ENCODE results near the gene CPTP.

Gene CPTP

DNA sequence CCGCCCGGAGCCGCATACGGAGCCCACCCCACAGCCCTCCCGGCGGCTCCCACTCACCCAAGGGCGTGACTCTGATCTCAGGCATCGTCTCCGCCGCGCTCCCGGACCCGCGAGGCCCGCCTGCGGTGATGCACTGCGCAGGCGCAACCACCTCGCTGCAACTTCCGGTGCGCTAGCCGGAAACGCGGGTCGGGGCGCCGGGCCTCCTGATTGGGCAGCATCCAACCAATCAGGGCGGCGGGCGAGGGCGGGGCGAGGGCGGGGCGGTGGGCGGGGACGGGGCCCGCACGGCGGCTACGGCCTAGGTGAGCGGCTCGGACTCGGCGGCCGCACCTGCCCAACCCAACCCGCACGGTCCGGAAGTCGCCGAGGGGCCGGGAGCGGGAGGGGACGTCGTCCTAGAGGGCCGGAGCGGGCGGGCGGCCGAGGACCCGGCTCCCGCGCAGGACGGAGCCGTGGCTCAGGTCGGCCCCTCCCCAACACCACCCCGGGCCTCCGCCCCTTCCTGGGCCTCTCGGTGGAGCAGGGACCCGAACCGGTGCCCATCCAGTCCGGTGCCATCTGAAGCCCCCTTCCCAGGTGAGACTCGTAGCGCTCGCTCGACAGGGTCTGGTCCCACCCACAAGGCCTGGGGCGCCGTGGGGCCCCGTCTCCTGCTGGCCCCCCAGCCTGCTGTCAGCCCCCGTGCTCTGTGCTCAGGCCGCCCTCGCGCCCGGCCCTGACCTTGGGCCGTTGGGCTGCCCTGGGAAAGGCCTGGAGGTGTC is at the start of gene CPTP, which contains the start of gene INTS11:
CPTP (plus strand) TSS at position 279 of the 764 bp plus-strand sequence. CDS start 2,109 bp downstream, outside the sequence.
INTS11 (minus strand) TSS at position 137 of the 764 bp plus-strand sequence; CDS start at position 85, 52 bp downstream.
- in situ Hi-C loops (cut with HindIII; ENCODE audit: low pct_ligation_motif_present, low pct_unique_long_range_greater_than_20kb, low sequenced_read_pairs): no loop called here
- peak; percentile 87 for DNase-seq

DNA sequence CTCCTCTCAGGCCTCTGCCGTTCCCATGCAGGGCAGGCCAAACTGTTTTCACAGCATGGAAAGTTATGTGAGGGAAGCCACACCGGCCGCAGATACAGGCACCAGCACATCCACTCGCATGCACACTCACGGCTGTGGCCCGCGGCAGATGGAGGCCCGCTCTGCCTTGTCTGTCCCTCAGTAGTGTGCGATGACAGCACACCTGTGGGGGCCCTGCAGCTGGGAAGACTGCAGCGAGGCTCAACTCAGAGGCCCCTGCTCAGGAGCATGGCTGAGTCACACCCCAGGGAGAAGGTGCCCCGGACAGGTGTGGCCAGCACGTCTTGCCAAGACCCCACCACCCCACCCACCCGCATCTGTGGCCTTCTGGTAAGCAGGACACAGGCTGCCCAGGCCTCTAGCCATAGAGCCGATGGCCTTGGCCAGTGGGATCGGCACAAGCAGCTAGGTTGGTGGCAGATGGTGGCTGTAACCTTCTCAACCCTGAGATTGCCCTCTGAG is 49.6 kb upstream of the CPTP start:
- no peak for DNase-seq
- in situ Hi-C loops (cut with HindIII; ENCODE audit: low pct_ligation_motif_present, low pct_unique_long_range_greater_than_20kb, low sequenced_read_pairs): no loop called here

DNA sequence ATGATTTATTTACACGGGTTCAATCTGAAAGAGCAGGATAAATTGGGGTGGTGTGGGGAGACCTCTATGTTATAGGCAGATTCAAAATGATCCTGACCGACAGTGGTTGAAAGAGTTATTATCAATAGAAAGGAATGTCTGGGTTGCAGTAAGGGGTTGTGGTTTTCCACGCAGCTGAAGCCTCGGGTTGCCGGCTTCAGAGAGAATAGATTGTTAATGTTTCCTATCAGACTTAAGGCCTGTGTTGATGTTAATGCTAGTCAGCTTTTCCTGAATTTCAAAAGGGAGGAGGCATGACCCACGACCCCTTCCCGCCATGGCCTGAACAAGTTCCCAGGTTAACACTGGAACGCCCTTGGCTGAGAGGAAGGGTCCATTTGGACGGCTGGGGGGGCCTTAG is 48.8 kb upstream of the CPTP start:
- DNase-seq: no peak
- in situ Hi-C loops (cut with HindIII; ENCODE audit: low pct_ligation_motif_present, low pct_unique_long_range_greater_than_20kb, low sequenced_read_pairs): no loop called here

DNA sequence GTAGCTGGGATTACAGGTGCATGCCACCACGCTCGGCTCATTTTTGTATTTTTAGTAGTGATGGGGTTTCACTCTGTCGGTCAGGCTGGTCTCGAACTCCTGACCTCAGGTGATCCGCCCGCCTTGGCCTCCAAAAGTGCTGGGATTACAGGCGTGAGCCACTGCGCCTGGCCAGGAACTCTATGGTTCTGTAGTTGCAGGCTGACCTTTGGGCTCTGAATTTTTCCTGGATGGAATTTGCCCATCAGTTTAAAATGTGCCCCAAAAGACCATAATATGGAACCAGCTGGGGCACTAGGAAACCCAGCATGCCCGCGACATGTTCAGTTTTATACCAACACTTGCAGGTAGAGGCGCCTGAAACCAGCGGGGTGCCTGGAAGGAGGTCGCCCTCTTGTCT is 46.0 kb upstream of the CPTP start:
- in situ Hi-C loops (cut with HindIII; ENCODE audit: low pct_ligation_motif_present, low pct_unique_long_range_greater_than_20kb, low sequenced_read_pairs): no loop called here

DNA sequence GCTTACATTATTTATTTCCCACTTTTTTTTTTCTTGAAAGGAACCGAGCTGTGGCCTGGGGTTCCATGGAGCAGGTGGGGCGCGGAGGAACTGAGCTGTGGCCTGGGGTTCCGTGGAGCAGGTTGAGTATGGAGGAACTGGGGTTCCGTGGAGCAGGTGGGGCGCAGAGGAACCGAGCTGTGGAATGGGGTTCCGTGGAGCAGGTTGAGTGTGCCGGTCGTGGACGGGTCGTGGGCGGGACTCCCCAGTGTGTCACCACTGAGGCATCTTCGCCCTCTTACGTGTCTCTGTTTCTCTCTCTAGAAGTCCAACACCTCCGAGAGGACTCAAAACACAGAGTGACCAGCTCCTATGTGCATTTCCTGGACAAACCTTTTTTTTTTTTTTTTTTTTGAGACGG is 45.6 kb upstream of the CPTP start:
- in situ Hi-C loops (cut with HindIII; ENCODE audit: low pct_ligation_motif_present, low pct_unique_long_range_greater_than_20kb, low sequenced_read_pairs): no loop called here
- no peak for DNase-seq

More for the DNA sequence above, 46.0 kb upstream of the CPTP start:
- no peak for DNase-seq

DNA sequence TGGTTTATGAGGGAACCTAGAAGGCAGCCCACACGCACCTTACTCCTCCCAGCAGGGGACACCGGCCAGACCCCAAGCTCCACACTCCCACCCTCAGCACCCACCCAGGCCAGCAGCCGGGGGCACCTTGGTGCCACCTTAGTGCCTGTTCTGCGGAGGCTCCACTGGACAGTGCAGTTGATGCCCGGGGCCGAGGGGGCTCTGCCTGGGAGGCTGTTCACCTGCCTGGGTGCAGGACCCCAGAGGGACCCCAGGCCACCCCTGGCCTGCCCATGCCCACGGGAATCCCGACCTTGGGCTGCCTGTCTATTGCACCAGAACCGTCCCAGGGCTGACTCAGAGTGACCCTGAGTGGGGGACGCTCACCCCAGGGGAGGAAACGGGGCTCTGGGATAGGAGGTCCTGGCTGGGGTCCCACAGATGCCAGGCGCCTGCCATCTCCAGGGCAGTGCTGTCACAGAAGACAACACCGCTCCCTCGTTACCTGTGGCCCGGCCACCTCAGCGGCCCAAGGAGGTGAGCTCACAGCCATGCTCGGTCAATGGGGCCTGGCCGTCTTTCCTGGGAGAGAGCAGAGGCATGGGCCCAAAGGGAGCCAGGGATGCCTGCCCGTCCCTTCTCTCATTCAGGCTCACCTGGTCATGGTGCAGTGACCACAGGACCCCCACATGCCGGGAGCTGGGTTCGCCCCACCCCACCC is 43.7 kb upstream of the CPTP start:
- DNase-seq: no peak
- in situ Hi-C loops (cut with HindIII; ENCODE audit: low pct_ligation_motif_present, low pct_unique_long_range_greater_than_20kb, low sequenced_read_pairs): no loop called here

DNA sequence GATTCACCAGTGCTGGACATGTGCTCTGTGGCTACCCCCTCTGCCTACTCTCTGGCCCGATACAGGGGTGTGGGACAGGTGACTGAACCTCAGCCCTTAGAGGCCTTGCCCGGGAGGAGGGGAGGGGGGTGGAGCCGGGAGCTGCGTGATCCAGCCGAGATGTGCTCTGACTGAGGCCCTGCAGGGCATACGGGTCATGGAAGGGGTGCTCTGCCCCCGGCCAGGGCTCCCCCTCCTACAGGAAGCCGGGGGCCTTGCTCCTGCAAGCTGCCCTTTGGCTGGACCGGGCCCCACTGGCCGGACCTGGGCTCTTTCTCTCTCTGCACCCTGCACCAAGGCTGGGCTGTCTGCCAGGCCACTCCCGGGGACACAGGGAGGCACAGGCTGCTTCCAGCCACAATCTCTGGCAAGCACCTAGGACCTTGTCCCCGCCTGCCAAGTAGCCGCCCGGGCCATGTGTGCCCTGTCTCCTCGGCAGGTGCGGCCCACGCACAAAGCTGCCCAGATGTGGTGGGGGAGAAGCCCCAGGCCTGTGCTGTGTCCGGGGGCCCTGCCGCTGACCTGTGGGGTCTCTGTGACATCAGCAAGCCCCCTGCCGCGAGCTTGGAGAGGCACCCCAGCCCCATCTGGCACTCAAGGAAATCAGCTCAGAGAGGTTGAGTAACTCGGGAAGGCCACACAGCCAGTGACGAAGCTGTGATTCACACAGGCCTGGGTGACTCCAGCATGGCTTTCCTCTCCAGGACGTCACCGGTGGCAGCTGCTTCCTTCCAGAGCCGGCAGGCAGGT is 42.9 kb upstream of the CPTP start:
- peak; percentile 40 for DNase-seq
- in situ Hi-C loops (cut with HindIII; ENCODE audit: low pct_ligation_motif_present, low pct_unique_long_range_greater_than_20kb, low sequenced_read_pairs): no loop called here

DNA sequence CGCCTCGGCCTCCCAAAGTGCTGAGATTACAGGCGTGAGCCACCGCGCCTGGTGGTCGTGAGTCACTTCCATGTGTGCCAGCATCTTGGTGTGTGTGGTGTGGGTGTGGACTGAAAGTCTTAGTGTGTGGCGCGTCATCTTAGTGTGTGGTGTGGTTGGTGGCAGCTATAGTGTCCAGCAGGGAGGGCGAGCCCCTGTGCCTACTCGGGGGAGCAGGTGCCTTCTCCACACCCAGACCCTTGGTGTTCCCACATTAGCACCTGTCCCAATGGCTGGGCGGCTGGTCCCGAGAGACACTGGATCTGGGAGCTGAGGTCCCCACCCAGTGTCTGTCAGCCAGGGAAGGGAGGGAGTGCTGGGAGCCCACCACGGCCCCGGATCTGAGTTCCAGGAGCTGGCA is 41.6 kb upstream of the CPTP start:
- DNase-seq: no peak
- in situ Hi-C loops (cut with HindIII; ENCODE audit: low pct_ligation_motif_present, low pct_unique_long_range_greater_than_20kb, low sequenced_read_pairs): no loop called here

DNA sequence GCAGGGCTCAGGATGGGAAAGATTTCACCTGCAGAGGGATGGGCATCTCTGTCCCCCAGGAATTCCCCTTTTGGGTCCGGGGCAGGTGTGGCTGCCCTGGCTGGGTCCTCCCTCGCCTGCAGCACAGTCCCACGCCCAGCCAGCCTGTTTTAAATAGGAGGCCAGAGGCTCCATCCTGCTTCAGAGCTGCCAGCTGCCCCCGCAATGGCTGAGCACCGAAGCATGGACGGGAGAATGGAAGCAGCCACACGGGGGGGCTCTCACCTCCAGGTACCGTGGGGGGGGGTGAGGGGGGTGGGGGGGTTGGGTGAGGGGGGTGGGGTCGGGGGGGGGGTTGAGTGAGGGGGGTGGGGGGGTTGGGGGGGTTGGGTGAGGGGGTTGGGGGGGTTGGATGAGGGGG is 40.8 kb upstream of the CPTP start:
- in situ Hi-C loops (cut with HindIII; ENCODE audit: low pct_ligation_motif_present, low pct_unique_long_range_greater_than_20kb, low sequenced_read_pairs): no loop called here
- DNase-seq: no peak

DNA sequence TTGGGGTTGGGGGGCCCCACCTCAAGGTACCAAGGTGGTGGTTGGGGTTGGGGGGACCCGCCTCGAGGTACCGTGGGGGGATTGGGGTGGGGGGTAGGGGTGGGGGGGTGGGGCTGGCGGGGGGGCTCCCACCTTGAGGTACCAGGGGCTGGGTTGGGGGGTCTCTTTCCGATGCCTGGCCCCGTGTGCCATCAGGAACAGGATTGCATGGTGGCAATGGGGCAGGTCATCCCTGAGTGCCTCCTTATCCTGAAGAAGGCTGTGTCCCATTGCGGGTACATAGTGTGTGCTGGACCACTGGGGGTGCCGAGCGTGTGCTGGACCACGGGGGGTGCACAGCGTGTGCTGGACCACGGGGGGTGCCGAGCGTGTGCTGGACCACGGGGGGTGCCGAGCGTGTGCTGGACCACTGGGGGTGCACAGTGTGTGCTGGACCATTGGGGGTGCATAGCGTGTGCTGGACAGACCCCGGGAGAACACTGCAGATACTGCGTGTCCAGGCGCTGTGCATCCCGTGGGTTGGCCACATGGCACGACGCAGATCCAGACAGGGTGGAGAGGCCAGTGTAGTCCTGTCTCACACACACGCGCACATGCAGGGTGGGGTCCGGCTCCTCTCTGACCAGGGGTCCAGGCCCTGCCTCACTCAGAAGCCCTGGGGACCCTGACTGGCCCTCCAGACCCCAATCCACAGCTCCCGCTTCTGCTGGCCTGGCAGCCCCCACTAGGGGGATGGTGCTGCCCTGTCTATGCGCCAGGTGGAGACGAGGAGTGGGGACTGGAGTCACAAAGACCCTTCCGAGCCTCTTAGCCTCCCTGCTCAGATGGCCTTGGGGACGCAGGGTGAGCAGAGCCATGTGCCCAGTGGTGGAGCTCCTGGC is 40.1 kb upstream of the CPTP start:
- in situ Hi-C loops (cut with HindIII; ENCODE audit: low pct_ligation_motif_present, low pct_unique_long_range_greater_than_20kb, low sequenced_read_pairs): no loop called here

DNA sequence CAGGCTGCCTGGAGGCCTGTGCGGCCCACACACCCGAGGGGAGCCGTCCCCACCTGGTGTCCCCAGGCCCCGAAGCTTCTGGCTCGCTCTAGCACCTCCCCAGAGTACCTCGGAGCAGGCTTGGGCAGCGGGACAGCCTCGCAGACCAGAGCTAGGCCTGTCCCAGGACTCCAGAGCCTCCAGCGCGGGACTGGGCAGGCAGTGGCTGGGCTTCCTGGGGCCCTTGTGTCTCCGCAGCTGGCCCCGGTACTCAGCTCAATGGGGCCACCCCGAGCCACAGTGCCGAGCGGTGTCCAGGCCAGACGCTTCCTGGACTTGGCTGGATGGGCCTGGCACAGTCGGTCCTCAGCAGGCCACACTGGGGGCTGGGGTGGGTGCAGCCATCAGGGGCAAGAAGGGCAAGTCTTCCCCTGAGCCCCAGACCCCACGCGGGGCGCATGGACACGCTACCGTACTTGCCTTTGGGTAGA is 39.5 kb upstream of the CPTP start:
- in situ Hi-C loops (cut with HindIII; ENCODE audit: low pct_ligation_motif_present, low pct_unique_long_range_greater_than_20kb, low sequenced_read_pairs): no loop called here
- no peak for DNase-seq

More for the DNA sequence above, 40.1 kb upstream of the CPTP start:
- DNase-seq: no peak

DNA sequence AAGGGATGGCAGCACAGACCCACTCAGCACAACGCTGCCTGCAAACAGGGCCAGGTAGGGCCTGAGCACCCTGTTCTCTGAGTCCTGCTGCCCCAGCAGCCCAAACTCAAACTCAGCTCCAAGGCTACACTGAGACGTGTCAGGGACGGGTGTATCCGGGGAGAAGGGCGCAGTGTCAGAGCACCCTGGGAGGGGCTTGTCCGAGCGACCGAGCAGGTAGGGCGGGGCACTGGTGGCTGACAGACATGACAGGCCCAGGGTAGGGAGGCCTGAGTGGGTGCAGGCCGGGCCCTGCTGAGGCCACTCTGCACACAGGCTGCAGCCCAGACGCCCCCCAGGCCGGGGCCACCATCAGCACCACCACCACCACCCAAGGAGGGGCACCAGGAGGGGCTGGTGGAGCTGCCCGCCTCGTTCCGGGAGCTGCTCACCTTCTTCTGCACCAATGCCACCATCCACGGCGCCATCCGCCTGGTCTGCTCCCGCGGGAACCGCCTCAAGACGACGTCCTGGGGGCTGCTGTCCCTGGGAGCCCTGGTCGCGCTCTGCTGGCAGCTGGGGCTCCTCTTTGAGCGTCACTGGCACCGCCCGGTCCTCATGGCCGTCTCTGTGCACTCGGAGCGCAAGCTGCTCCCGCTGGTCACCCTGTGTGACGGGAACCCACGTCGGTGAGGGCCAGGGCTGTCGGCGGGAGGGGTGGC is 38.8 kb upstream of the CPTP start:
- in situ Hi-C loops (cut with HindIII; ENCODE audit: low pct_ligation_motif_present, low pct_unique_long_range_greater_than_20kb, low sequenced_read_pairs): no loop called here
- DNase-seq: no peak

DNA sequence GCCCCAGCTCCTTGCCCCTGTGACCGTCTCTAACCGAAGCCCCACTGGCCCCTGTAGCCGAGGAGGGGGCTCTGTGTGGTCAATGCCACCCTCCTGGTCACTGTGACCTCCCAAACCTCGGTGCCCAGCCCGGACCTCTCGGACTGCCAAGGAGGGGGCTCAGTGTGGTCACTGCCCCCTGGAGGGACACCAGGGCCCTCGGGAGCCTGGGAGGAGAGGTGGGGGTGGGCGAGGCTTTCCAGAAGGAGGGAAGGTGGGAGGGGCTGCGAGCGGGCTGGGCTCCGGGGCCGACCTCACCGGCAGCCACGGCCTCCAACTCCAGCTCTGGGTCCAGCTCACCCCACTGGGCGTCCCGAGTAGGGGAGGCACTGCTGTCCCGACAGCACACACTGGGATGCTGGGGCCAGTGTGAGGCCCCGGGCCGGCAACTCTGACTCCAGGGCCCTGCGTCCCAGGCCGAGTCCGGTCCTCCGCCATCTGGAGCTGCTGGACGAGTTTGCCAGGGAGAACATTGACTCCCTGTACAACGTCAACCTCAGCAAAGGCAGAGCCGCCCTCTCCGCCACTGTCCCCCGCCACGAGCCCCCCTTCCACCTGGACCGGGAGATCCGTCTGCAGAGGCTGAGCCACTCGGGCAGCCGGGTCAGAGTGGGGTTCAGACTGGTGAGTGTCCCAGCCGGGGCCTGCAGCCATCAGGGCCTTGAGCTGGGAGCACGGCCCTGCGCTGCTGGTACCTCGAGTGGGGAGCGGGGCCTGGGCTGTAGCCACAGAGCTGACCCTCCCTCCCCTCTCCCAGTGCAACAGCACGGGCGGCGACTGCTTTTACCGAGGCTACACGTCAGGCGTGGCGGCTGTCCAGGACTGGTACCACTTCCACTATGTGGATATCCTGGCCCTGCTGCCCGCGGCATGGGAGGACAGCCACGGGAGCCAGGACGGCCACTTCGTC is 38.0 kb upstream of the CPTP start:
- in situ Hi-C loops (cut with HindIII; ENCODE audit: low pct_ligation_motif_present, low pct_unique_long_range_greater_than_20kb, low sequenced_read_pairs): no loop called here
- no peak for DNase-seq

DNA sequence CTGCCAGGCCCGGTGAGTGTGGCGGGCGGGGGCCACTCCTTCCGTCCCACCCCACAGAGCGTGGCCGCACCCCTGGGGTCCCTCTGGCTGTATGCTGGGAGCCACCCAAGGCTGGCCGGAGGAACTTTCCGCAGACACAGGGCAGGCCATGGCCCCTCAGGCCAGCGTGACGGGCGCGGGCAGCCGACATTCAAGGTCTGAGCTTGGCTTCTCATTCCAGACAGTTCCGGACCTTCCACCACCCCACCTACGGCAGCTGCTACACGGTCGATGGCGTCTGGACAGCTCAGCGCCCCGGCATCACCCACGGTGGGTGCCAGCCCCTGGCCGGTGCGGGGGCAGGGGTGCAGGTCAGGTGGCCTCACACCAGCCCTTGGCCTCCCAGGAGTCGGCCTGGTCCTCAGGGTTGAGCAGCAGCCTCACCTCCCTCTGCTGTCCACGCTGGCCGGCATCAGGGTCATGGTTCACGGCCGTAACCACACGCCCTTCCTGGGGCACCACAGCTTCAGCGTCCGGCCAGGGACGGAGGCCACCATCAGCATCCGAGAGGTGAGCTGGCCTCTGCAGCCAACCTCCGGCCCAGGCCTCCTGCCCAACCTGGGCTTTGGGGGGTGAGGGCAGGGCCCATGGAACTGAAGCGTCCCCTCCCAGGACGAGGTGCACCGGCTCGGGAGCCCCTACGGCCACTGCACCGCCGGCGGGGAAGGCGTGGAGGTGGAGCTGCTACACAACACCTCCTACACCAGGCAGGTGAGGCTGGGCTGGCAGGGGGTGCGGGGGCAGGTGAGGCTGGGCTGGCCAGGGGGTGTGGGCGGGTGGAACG is 37.1 kb upstream of the CPTP start:
- no peak for DNase-seq
- in situ Hi-C loops (cut with HindIII; ENCODE audit: low pct_ligation_motif_present, low pct_unique_long_range_greater_than_20kb, low sequenced_read_pairs): no loop called here

DNA sequence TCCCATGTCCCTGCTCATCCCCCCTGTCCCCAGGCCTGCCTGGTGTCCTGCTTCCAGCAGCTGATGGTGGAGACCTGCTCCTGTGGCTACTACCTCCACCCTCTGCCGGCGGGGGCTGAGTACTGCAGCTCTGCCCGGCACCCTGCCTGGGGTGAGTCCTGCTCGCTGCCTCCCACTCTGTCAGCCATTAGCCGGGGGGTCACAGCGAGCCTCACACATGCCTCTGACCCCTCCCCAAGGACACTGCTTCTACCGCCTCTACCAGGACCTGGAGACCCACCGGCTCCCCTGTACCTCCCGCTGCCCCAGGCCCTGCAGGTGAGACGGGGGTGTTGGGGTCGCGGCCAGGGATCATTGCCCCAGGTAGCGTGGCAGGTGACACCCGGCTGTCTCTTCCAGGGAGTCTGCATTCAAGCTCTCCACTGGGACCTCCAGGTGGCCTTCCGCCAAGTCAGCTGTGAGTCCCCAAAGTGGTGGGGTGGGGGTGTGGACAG is 34.3 kb upstream of the CPTP start:
- in situ Hi-C loops (cut with HindIII; ENCODE audit: low pct_ligation_motif_present, low pct_unique_long_range_greater_than_20kb, low sequenced_read_pairs): no loop called here
- DNase-seq: peak; percentile 60
